AG09309 (cell line): ENCODE results near the gene CECR2.

Experiments
- DNase-seq: peaks from one replicate; pipeline ENCODE4 v3.0.0-alpha.2; 2010; ENCODE audit warnings: low read depth
- H3K4me3 ChIP-seq: 2 replicates; pipeline ENCODE4 v1.5.1; 2011; ENCODE audit warnings: mild to moderate bottlenecking, low read depth, low read length, moderate library complexity; ENCODE audit not compliant: control insufficient read depth
- TF ChIP-seq, protein P1 (sequence below): IDR thresholded peaks from 2 replicates; pipeline ENCODE4 v1.5.1; 2011; ENCODE audit warnings: mild to moderate bottlenecking, low read depth, low read length, inconsistent platforms; ENCODE audit not compliant: insufficient read depth, control insufficient read depth; ENCODE audit errors: missing control alignments

Gene CECR2

GRCh38 chr22:17575151-17575550 lies 205.9 kb downstream of the CECR2 start:
- TF ChIP-seq, protein P1, sequence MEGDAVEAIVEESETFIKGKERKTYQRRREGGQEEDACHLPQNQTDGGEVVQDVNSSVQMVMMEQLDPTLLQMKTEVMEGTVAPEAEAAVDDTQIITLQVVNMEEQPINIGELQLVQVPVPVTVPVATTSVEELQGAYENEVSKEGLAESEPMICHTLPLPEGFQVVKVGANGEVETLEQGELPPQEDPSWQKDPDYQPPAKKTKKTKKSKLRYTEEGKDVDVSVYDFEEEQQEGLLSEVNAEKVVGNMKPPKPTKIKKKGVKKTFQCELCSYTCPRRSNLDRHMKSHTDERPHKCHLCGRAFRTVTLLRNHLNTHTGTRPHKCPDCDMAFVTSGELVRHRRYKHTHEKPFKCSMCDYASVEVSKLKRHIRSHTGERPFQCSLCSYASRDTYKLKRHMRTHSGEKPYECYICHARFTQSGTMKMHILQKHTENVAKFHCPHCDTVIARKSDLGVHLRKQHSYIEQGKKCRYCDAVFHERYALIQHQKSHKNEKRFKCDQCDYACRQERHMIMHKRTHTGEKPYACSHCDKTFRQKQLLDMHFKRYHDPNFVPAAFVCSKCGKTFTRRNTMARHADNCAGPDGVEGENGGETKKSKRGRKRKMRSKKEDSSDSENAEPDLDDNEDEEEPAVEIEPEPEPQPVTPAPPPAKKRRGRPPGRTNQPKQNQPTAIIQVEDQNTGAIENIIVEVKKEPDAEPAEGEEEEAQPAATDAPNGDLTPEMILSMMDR, result no peak
- H3K4me3 ChIP-seq, result no peak overlapping the region
- no peak for DNase-seq

DNA sequence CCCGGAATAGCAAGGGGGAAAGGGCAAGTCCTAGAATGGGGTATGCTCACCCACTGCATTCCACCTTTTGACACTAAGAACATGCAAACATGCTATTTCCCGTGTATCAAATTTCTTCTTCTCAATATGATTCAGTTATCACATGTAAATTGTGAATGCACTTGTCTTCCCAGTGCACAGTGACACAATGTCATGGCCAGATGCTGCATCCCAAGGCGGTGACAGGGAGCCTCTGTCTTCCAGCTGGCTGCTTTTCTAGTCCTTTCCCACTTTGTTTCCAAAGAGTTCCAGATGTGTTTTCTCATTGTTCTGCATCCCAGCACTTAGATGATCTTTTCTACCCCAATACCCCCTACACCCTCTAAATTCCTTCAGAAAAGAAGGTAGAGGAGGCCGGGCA lies 206.4 kb downstream of the CECR2 start:
- DNase-seq, result no peak
- no peak overlapping the region for H3K4me3 ChIP-seq
- TF ChIP-seq, protein P1, result no peak

DNA sequence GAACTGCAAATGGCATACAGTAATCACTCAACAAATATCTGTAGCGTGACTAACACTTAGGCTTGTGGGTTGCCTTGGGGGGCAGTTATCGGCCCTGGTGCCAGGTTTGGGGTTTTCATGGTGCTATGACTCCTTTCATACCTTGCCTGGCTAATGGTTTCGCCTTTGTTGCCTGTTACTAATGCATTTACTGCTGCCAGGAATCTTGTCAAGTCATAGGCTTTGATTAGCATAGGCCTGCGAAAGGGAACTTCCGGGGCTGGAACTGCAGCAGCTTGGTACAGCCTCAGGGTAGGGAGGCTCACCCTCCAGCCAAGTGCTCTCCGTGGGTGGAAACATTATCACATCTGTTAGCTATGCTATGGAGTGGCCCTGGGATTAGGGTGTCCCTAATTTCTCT lies 207.2 kb downstream of the CECR2 start:
- H3K4me3 ChIP-seq, result no peak overlapping the region
- DNase-seq, result peak; percentile 87
- TF ChIP-seq, protein P1, result no peak

- TF ChIP-seq, protein P1, result no peak
- DNase-seq, result no peak
- no peak overlapping the region for H3K4me3 ChIP-seq
Observed at GRCh38 chr22:17578136-17578754, 209.0 kb downstream of the CECR2 start.

- H3K4me3 ChIP-seq, result no peak overlapping the region
- TF ChIP-seq, protein P1, result no peak
- DNase-seq, result no peak
Observed at GRCh38 chr22:17579535-17579981, 210.3 kb downstream of the CECR2 start.

DNA sequence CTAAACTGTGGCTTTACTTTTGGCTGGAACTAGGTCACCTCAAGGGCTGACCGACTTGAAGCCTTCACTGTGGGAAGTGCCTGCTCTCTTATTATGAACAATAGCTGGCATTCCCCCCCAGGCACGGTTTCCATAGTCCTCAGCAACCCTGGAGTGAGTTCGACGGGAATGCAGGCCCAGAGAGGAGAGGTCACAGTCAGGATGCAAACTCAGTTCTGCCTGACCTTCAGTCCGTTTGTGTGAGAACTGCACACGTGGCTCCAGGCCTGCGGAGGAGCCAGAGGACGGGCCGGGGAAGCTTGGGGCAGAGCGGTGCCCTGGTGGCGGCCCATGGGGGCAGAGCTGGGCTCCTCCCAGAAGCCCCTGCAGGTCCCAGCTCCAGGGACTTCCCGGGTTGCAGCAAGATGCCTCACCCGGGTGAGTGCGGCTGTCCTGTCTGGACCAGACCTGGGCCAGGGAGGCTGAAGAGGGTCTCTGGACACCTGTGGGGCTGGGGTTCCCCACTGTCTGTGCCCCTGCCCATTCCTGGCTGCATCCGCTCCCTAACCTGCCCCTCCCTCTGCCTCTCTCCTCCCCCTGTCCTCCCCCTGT lies 211.3 kb downstream of the CECR2 start:
- no peak for DNase-seq
- TF ChIP-seq, protein P1, result no peak
- no peak overlapping the region for H3K4me3 ChIP-seq
